Brain microvascular endothelial cell (primary cell): Measurements from ENCODE around the gene GRM7.

ENCODE experiments used
- DNase-seq: peaks from one replicate; pipeline ENCODE4 v3.0.0-alpha.2; 2020
- H3K27ac ChIP-seq: fragments of 250-450 bp; sonication (Bioruptor Pico); 2 replicates; pipeline ENCODE4 v1.5.1; 2020; ENCODE audit warnings: mild to moderate bottlenecking, moderate library complexity
- H3K27me3 ChIP-seq: fragments of 250-450 bp; sonication (Bioruptor Pico); replicated peaks from 2 replicates; pipeline ENCODE4 v1.5.1; 2020; ENCODE audit warnings: mild to moderate bottlenecking
- H3K36me3 ChIP-seq: fragments of 250-450 bp; sonication (Bioruptor Pico); replicated peaks from 2 replicates; pipeline ENCODE4 v1.5.1; 2020; ENCODE audit warnings: mild to moderate bottlenecking
- H3K4me3 ChIP-seq: 2 replicates; pipeline ENCODE4 v1.5.1; 2011; ENCODE audit warnings: low read depth, mild to moderate bottlenecking, control low read depth, low read length, moderate library complexity
- in situ Hi-C: cut with HindIII; loops from 2 replicates; pipeline ENCODE4 v1.10.0; 2017; ENCODE audit warnings: low sequenced_read_pairs, low pct_ligation_motif_present
- TF ChIP-seq, protein P1 (sequence below): IDR thresholded peaks from 2 replicates; pipeline ENCODE4 v1.5.1; 2011; ENCODE audit warnings: low read depth, mild to moderate bottlenecking, moderate library complexity, low read length, control low read depth, inconsistent platforms; ENCODE audit errors: missing control alignments

Gene GRM7

DNA sequence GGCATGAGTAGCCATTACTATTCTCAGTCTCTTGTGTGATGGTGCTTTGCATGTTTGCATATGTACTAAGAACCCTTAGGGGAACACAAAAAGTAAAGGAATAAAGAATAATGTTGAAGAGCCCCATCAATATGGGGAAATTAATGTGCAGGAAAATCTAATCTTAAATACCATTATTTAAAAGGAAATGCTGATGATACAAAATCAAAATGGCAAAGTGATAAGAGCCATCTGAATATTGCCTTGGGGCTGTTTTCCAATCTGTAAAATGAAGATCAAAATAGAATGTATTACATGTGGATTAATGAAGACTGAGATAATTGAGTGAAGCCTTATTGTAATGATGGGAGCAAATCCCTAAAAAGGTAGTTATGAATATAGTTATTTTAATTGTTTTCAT is 771.4 kb downstream of the GRM7 start:
- Histone ChIP-seq H3K27ac (no peak overlapping the region), H3K4me3 (no peak overlapping the region), H3K36me3 (no peaks in the 10 kb centered on the region), H3K27me3 (no peaks in the 10 kb centered on the region)
- in situ Hi-C loops, result no loop called here
- no peak for DNase-seq
- TF ChIP-seq, protein P1, sequence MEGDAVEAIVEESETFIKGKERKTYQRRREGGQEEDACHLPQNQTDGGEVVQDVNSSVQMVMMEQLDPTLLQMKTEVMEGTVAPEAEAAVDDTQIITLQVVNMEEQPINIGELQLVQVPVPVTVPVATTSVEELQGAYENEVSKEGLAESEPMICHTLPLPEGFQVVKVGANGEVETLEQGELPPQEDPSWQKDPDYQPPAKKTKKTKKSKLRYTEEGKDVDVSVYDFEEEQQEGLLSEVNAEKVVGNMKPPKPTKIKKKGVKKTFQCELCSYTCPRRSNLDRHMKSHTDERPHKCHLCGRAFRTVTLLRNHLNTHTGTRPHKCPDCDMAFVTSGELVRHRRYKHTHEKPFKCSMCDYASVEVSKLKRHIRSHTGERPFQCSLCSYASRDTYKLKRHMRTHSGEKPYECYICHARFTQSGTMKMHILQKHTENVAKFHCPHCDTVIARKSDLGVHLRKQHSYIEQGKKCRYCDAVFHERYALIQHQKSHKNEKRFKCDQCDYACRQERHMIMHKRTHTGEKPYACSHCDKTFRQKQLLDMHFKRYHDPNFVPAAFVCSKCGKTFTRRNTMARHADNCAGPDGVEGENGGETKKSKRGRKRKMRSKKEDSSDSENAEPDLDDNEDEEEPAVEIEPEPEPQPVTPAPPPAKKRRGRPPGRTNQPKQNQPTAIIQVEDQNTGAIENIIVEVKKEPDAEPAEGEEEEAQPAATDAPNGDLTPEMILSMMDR, result no peak

DNA sequence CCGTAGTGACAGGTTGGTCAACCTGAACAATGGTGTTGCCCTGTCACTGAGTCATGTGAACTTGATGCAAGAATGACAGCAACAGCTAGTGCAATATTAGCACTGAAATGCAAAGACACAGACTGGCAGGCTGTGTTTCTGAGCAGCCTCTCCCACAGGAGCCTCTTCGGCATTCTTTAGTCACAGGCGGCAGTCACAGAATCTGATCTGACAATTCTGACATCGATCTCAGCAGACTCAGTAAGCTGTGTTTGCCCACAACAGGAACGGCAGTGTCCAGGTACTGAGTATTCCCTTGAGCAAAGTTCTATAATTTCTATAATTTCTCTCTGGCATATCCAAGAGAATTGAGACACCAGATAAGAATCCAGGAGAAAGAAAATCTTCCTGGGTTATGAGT is 776.8 kb downstream of the GRM7 start:
- in situ Hi-C loops, result no loop called here
- no peak overlapping the region for H3K27ac ChIP-seq
- no peaks in the 10 kb centered on the region for H3K36me3 ChIP-seq
- H3K27me3 ChIP-seq, result no peaks in the 10 kb centered on the region
- H3K4me3 ChIP-seq, result no peak overlapping the region
- no peak for DNase-seq
- TF ChIP-seq, protein P1, result no peak

DNA sequence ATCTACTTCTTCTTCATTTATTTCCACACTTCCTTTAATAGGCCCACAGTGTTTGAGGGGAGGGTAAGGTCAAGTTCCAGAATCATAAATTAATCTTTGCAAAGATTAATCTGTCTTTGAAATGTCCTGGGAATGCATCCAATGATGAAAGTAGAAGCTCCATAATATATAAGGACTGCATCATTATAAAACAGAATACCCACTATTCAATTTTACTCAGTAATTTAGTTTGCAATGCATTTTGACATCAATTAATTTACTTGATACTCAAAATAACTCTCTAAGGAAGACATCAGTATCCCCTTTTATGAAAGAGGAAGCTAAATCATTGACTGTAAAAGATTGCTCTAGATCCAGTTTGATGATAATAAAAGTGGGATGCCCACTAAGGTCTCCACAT is 777.2 kb downstream of the GRM7 start:
- Histone ChIP-seq H3K27me3 (no peaks in the 10 kb centered on the region), H3K27ac (no peak overlapping the region), H3K4me3 (no peak overlapping the region), H3K36me3 (no peaks in the 10 kb centered on the region)
- in situ Hi-C loops, result no loop called here
- TF ChIP-seq, protein P1, result no peak
- DNase-seq, result no peak

DNA sequence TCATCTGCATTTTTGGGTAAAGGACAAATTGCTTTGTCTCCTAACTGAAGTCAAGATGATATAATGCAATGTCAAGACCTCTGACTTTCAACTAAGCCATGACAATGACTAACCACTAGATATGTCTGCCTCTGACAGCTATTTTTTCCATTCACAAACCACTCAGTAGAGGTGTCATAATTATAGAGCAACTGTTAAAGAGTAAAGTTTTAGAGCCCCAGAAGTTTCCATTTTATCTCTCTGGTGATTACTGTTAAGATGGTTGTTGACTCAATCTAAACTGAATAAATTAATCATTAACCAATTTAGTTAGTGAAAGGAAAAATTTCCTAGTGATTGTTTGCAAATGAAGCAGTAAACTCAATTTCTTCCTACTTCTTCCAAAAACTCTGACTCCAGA is 779.9 kb downstream of the GRM7 start:
- in situ Hi-C loops, result no loop called here
- DNase-seq, result no peak
- Histone ChIP-seq H3K4me3 (no peak overlapping the region), H3K36me3 (no peaks in the 10 kb centered on the region), H3K27me3 (no peaks in the 10 kb centered on the region), H3K27ac (no peak overlapping the region)
- TF ChIP-seq, protein P1, result no peak

DNA sequence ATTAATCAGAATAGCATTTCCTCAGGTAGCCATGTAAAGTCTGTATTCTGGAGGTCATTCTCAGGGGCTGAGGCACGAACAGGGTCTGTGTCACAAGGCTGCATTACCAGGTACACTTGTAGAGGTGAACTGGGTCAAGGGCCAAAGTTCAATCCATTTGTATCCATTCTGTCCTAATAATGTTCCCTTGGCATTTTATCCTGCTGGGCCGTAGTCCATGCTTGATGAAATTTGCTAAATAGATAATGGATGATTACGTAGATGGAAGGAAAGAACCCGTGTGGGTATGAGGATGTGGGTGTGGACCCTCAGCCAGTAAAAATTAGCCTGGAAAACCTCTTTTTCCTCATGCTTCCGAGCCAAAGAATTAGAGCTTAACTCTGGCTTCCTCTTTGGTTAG is 785.9 kb downstream of the GRM7 start:
- TF ChIP-seq, protein P1, result no peak
- in situ Hi-C loops, result no loop called here
- Histone ChIP-seq H3K36me3 (no peaks in the 10 kb centered on the region), H3K27ac (no peak overlapping the region), H3K4me3 (no peak overlapping the region), H3K27me3 (no peaks in the 10 kb centered on the region)
- no peak for DNase-seq

DNA sequence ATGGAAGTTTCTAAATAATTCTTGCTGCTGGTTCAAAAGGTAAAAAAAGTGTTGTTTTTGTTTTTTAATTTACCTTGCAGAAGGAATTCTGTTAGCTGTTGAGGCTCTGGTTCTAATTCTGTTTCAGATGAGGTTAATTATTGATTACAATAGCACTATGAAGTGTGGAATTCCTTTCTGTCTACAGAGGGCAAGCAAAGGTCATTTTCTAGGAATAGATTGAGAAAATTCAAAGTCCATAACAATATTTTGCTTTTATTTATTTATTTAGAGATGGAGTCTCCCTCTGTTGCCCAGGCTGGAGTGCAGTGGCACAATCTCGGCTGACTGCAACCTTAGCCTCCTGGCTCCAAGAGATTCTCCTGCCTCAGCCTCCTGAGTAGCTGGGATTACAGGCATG is 789.6 kb downstream of the GRM7 start:
- Histone ChIP-seq H3K27me3 (no peaks in the 10 kb centered on the region), H3K36me3 (no peaks in the 10 kb centered on the region), H3K27ac (no peak overlapping the region), H3K4me3 (no peak overlapping the region)
- no peak for DNase-seq
- TF ChIP-seq, protein P1, result no peak
- in situ Hi-C loops, result no loop called here
